NOMO-1 (cell line): Measurements from ENCODE around the gene PLK4.
A peak's percentile ranks its signal among the peaks of the same experiment; 100 is the strongest.

Source experiments
- DNase-seq, 2 experiments: peaks; one replicate each; lab custom pipeline; 2025; ENCODE audit not compliant: unreplicated experiment in 2 of 2; lab: John Stamatoyannopoulos, UW

PLK4 gene

DNA sequence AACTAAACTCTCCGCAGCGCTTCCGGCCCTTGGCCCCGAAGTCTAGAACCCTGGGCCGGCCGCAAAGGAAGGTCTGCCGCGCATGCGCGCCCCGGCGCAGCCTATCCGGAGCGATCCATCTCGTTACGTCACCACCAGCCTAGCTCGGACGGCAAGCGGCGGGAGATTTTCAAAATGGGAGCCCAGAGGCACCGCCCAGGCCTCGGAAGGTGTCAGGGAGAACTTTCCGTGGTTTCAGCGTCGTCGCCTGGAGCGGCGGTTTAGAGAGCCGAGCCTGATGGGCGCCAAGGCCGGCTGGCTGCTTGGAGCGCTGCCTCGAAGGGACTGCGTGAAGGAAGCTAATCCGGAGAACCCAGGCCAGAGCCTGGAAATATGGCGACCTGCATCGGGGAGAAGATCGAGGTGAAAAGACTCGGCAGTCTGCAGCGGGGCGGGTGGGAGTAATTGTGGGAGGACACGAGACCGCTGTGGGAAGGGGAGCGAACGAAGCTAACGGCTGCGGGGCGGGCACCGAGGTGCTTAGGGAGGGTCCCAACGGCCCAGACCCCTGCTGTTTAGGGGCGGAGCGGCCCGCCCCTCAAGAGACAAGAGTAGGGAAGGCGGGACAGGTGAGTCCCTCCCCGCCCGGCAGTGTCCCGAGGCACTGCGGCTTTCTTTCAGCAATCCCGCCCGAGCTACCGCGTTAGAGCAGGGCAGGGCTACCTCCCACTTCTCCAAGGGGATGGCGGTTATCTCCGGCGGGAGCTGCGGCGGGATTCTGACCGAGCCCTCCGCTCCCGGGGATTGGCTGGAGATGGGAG is at the start of gene PLK4:
Gene PLK4, plus strand, starts transcription at position 131 of the 800 bp plus-strand sequence. Its CDS starts 242 bp downstream, at position 373.
- peak; percentile 94 to 97 for DNase-seq

DNA sequence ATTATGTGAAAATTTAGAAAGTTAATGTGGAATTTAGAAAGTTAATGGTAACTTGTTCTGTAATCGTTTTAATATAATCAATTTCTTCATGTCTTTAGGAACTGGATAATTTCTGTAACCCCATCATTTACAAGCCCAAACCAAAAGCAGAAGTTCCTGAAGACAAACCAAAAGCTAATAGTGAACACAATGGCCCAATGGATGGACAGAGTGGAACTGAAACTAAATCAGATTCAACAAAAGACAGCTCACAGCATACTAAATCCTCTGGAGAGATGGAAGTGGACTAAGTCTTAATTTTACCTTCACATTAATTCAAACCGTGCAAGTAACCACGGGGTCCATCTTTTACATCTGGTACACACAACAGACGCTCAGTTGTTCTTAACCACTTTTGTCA is 48.1 kb upstream of the PLK4 start:
- peak; percentile 62 to 89 for DNase-seq

DNA sequence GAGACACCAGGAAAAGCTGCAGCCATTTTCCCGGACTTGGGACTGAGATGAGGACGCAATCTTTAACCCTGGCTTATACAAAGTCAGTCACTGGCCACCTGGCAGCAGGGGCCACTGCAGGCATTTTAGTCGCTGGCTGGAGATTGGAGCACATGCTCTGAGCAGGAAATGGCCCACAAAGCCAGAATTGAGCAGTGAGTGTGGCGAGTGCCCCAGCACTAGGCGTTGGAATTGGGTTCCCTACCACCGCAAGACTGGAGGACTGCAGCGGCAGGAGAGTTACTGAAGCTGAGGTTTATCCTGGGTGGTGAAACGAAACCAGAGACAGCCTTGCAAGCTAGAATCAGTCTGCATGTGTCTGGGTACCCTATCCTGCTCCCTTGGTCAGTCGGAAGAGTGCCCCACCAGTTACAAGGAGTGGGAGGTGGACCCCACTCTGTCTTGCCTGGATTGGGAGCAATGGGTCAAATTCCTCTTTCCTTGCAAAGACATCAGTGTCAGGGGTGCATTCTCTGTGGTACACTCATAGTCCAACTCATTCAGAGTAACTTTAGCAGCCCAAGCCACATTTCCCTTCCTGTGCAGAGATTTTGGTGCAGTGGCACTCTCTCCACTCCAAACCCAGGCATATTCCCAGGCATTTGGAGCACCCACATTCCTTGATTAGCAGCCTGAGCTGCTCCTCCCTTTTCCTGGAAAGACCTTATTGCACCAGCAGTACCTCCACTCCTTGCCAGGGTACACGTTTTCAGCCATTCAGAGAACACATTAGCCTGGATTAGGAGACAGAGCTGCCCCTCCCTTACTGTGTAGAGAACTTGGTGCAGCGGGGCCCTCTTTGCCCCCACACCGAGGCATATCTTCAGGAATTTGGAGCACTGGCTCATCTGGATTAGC is 36.7 kb upstream of the PLK4 start:
- DNase-seq: no peak

DNA sequence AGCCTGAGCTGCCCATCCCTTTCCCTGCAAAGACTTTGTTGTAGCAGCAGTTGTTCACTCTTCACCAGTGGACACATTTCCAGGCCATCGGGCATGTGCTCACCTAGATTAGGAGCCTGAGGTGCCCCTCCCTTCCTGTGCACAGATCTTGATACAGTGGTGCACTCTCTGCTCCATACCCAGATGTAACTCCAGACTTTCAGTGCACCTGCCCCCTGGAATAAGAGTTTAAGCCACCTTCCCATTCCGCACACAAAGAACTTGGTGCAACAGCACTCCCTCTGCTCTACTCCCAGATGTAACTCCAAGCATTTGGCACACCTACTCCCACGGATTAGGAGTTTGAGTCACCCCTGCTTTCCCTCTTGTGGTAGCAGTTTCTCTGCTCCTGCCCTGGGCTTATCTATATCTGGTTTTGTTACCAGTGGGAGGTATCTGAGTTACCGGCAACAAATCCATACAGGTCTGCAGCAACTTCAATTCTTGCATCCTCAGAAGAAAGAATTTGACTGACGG is 36.0 kb upstream of the PLK4 start:
- no peak for DNase-seq

DNA sequence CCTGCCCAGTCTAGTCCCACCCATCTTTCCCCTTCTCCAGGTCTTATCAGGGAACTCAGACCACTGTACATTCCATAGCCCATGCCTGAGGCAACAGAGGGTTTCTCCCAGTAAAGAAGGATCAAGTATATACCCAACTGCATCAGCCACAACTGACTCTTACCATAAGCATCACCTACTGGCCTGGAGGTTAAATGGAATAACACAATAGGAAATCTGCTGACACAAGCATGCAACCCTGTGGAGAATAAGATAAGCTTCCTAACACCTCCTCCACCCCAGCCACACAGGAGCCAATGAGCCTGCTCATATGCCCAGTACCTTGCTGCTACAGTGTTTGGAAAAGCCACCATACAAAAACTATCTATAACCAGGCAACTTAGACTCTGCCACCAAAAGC is 34.6 kb upstream of the PLK4 start:
- DNase-seq: no peak

DNA sequence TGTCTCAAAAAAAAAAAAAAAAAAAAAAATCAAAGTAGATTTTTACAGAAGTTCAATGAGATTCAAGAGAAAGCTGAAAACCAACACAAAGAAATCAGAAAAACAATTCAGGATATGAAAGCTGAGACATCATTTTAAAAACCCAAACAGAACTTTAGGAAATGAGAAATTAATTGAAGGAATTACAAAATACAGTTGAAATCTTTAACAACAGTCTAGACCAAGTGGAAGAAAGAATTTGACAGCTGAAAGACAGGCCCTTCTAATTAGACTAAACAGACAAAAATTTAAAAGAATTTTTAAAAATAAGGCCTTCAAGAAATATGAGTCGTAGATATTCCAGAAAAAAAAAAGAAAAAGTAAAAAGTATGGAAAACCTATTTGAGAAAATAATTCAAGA is 33.9 kb upstream of the PLK4 start:
- DNase-seq: no peak

DNA sequence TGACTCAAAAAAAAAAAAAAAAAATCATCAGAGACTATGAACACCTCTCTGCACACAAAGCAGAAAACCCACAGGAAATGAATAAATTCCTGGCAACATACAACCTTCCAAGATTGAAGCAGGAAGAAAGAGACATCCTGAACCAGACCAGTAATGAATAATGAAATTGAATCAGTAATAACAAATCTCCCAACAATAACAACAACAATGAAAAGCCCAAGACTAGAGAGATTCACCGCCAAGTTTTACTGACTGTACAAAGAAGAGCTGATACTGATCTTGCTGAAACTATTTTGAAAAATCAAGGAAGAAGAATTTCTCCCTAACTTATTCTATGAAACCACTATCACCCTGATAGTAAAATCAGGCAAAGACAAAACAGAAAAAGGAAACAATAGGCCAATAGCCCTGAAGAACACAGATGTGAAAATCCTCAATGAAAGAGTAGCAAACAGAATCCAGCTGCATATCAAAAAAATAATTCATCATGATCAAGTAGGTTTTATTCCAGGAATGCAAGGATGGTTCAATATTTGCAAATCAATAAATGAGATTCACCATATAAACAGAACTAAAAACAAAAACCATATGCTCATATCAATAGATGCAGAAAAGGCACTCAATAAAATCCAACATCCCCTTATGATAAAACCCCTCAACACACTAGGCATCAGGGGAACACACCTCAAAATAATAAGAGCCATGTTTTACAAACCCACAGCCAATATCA is 31.0 kb upstream of the PLK4 start:
- no peak for DNase-seq

DNA sequence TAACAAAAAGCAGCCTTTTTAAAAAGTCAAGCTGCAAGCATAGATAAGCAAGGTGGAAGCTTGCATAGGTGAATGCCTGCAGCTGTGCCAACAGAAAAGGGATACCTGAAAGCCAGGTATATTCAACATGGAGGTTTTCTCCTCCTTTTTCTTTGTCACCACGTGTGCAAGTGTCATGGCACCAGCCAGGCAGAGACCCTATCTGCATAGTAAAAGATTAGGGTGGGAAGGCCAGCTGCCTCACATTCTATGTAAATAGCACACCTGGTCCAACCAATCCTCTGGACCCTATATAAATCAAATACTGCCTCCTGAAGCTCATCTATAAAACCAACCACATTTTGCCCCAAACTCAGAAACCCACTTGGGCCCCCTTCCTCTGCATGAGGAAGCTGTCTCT is 28.0 kb upstream of the PLK4 start:
- DNase-seq: no peak

DNA sequence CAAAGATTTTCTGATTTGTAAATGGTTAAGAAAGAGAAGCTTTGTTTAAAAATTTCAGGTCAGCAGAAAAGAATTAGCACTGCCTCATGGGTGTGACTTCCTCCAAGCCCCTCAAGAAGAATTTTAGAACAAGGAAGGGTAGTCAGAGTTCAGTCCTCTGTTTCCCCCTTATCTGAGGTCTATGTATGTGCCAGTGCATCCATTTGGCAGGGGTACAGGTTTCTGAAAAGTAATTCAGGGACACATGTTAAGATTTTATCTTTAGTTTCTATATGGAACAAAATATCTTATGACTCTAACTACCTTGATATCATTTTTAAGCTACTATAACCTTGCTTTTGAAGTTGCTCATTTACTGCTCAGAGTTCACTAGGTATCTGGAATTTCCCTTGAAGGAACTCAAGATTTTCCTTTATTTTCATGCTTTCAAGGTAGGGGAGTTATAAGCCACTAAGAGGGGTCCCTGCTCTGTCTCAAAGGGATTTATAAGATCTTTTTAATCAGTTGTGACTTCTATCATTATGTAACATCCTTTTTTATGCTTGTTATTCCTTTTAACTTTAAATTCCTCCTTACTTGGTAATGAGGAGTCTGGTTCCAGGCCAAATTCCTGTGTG is 24.4 kb upstream of the PLK4 start:
- DNase-seq: no peak

DNA sequence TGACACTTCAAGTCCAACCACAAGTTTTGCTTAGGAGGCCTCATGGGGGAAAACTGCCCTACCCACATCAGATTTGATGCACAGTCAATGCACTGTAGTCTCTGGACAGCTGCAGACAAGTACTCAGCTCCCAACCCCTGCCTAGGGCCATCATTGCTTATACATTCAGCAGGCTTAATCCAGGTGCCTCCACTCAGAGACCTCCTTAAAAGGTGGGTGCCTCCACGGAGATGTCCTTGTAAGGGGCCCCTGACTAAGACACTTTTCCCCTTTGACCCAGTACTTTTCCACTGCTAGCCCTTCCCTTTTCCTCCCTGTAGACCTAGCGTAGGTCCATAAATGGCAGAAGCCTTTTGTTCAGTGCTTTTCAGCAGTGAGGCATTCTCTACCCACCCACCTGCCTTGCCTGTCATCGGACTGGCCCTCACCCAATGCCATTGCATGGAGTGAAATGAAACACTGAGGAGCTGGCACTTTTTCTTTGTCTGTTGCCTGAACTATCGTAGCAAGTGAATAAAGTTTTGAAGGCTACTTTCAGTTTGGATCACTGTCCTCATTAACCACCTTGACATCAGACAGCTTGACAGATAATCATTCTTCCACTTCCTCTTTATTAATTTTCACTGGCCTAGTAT is 23.8 kb upstream of the PLK4 start:
- DNase-seq: no peak

DNA sequence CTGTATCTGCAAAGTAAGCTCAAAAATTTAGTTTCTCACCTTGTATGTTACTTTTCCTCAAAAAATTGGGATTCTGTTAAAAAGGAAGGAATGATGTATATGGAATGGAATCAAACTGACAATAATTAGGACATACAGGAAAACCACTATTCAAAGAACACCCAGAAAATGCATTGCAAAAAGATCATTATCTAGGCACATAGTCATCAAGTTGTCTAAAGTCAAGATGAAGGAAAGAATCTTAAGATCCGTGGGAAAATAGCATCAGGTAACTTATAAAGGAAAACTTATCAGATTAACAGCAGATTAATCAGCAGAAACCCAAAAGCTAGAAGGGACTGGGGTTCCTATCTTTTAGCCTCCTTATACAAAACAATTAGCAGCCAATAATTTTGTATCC is 23.1 kb upstream of the PLK4 start:
- no peak for DNase-seq

DNA sequence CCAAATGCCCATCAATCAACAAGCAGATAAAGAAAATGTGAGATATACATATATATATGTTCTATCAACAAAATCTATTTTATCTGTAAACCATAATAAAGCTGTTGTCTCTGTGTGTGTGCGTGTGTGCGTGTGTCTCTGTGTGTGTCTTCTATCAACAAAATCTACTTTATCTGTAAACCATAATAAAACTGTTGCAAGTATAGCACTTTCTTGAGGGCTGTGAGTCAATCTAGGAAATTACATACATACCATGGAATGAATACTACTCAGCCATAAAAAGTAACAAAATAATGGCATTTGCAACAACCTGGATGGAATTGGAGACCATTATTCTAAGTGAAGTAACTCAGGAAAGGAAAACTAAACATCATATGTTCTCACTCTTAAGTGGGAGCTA is 12.5 kb upstream of the PLK4 start:
- DNase-seq: no peak

DNA sequence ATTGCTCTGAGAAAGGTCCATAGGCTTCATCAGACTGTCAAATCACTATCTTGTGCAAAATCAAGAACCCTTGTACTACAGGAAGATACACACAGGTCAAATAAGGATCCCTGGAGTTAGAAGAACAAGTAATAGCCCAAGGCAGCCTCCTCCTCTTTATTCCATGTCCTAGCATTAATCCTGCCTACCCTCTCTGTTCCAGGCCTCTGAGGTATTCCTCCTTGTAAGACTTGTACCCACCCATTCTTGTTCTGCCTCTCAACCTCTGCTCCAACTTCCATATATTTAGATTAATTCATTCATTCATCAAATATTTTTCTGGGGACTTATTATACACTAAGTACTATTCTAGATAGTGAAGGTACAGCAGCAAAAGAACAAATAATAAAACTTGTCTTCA is 10.4 kb upstream of the PLK4 start:
- DNase-seq: no peak

DNA sequence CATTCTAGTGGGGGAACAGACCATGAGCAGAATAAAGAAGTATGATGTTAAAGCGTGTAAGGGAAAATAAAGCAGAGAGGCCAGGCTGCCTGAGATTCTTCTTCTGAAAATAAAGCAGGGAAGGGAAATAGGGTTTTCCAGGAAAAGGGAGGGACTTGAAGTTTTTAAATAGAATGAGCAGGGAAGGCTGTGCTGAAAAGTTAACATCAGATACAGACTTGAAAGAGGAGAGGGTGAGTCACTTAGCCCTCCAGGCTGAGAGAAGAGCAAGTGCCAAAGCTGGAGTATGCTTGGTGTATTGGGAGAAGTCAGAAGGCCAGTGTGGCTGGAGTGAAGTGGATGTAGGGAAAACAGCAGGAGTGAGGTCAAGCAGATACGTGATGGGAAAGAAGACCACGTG is 10.0 kb upstream of the PLK4 start:
- DNase-seq: no peak

DNA sequence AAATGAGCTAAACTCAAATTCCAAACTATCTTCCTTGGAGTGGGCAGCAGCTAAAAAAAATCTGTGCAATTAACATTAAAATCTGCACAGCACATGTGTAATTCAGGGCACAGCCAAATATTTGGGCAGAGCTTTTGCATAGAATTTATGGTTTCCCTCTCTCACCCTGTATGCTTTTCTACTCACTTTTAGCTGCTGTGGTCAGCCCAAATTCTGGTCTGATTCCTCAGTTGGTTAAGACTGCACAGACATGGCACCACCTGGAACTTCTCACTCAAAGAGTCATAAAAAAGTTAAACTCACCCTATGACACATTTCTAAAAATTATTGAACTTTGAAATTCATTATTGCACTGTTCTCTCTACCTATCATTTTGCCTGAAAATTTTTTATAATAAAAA is 4.9 kb upstream of the PLK4 start:
- no peak for DNase-seq

DNA sequence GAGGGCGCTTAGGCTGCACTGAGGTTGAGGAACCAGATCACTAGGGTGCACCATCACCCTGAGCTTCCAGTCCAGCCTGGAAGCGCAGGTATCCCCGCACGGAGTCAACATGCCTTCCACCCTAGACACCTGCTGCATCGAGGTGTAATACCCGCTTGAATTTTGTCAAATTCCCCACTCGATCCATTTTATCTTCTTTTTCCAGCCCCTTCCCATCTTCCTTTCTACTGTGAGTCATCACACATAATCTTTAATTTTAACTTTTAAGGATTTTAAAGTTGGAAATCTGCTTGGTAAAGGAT is 821 bp downstream of the PLK4 start:
- DNase-seq: no peak

DNA sequence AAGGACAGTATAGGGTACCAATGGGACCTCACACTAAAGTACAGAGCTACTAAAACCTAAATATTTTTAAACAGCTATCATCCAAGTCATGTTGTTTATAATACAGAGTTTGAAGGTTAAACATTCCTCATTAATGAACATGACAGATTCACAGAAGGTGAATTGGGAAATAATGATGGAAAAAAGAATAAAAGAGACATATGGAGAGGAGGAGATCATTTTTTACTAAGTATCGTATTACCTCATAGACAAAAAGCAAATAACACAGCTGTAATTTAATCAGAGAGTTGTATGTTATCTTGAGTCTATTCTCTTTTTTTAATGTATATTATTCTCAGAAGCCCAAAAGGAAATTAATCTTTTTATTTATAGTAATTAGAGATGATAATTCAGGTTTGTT is 7.9 kb downstream of the PLK4 start:
- no peak for DNase-seq

DNA sequence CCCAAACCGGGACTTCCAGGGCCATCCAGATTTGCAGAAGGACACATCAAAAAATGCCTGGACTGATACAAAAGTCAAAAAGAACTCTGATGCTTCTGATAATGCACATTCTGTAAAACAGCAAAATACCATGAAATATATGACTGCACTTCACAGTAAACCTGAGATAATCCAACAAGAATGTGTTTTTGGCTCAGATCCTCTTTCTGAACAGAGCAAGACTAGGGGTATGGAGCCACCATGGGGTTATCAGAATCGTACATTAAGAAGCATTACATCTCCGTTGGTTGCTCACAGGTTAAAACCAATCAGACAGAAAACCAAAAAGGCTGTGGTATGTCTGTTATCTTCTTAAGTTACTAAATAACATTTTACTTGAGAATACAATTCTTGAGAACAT is 9.2 kb downstream of the PLK4 start:
- no peak for DNase-seq

DNA sequence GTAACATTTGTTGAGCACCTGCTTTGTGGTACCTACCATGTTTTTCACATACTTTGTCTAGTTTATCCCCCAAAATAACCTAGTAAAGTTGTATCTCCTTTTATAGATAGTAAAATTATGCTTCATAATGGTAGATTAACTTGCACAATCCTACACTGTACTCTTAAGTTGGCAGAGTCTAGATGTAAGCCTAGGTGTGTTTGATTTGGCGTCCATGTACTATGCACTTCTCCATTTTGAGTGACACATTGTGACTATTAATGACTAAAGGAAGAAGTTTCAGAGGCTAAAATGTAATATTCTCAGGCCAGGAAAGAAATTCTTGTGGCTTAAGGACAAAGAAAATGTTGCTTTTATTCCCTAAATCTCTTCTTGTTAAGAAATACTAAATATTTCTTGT is 15.4 kb downstream of the PLK4 start:
- DNase-seq: no peak

DNA sequence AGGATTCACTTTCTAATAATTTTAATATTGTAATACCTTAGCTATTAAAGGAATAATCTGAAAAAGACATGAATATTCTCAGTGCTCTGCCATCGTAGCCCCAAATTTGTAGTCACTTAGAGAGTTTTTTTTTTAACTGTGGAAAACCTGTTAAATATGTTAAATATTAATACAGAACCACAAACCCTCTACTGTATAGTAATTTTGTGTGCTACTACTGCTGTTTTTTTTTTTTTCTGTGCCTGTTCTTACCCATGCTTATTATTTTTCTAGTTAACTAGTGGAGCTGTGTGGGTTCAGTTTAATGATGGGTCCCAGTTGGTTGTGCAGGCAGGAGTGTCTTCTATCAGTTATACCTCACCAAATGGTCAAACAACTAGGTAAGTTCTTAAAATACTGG is 15.8 kb downstream of the PLK4 start:
- DNase-seq: no peak
